ENCODE measurements around the gene PRKCH.

PRKCH gene

GRCh38 chr14:61321385-61322010 lies at the start of gene PRKCH:
Gene PRKCH (plus strand): TSS chr14:61321579. CDS start chr14:61322102, 523 bp downstream.
- peak; percentile 86 for DNase-seq (ENCODE audit: low spot score)

DNA sequence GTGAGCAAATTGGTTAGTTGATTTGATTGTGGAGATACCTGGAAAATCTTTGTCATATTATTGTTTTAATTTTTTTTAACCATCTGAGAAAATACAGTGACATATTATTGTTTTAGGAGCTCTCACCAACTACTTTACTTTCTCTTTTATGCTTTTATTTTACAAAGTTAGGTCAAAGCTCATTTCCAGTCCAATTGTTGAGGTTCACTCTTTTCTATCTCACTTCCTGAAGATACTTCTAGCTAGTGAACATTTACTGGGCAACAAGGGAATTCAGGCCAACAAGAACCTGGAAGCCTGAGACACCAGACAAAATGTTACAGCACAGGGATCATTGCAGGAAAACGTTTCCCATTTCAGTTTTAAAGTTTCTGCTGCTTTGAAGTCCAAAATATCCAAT lies 44.1 kb upstream of the PRKCH start:
- no peak for DNase-seq (ENCODE audit: low spot score)

GRCh38 chr14:61277784-61278183 lies 43.6 kb upstream of the PRKCH start:
- no peak for DNase-seq (ENCODE audit: low spot score)

DNA sequence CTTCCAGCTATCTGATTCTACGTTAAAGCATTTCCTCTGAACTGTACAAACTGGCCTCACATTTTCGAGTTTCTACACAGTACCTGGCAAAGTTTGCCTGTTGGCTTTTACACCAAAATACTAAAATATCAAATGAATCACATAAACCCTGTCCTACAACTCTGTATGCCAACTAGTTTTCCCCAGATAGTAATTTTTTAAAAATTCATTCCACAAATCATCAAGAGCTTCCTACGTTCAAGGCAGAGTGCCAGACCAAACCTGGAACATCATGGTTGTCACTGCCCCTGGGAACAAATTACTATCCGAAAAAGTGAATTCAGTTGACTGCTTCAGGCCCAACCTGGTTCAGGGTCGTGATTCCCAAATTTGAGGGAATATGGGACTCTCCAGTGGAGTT lies 42.3 kb upstream of the PRKCH start:
- no peak for DNase-seq (ENCODE audit: low spot score)

- DNase-seq (ENCODE audit: low spot score), result no peak
Observed at GRCh38 chr14:61280092-61280525, 41.3 kb upstream of the PRKCH start.

DNA sequence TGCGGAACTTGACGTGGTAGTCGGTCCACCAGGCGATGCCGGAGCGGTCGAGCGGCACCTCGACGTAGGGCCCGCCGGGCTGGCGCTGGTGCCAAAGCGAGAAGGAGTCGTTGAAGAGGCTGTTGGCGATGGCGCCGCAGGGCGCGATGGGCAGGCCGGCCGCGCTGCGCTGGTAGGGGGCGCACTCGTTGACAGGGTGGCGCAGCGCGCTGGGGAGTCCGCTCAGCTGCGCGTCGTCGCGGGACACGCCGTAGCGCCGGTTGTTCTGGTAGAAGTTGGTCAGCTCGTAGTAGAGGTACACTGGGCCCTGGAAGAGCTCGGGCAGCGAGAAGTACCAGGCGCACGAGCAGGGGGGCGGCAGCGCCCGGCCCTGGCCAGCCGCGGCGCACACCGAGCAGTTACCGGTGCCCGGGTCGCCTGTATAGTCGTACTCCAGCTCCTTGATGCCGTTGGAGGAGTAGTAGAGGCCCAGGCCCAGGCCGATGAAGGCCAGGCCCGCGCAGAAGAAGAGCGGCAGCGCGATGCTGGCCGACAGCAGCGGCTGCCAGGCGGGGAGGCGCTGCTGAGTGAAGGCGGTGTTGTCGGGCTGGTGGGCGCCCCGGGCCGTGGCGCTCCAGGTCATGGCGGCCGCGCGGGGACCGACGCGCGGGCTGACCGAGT lies 40.7 kb upstream of the PRKCH start:
- DNase-seq (ENCODE audit: low spot score), result peak; percentile 76

GRCh38 chr14:61281186-61281947 lies 40.0 kb upstream of the PRKCH start, which contains the start of gene TMEM30B:
Gene TMEM30B (minus strand): TSS chr14:61281338. CDS start chr14:61281147, 191 bp downstream.
- no peak for DNase-seq (ENCODE audit: low spot score)

GRCh38 chr14:61281948-61282275 lies 39.5 kb upstream of the PRKCH start:
- no peak for DNase-seq (ENCODE audit: low spot score)

GRCh38 chr14:61282746-61283145 lies 38.6 kb upstream of the PRKCH start:
- no peak for DNase-seq (ENCODE audit: low spot score)

DNA sequence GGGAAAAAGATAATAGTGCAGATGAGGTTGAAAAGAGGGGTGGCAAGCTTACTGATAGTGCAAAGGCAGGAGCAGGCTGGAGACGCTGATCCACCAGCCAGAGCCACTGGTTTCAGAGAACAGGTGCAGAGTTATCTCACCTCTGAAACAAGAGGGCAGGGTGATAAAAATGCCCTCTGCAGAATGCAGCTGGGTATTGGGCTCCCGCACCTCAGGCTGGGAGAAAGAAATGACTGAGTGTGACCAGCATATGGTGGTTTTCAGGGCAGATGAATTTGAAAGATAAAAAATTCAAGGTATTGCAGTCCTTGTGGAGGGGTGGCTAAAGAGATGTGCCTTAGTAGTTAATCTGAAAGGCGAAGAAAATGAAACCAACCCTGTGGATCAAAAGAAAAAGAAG lies 37.4 kb upstream of the PRKCH start:
- DNase-seq (ENCODE audit: low spot score), result peak; percentile 36

DNA sequence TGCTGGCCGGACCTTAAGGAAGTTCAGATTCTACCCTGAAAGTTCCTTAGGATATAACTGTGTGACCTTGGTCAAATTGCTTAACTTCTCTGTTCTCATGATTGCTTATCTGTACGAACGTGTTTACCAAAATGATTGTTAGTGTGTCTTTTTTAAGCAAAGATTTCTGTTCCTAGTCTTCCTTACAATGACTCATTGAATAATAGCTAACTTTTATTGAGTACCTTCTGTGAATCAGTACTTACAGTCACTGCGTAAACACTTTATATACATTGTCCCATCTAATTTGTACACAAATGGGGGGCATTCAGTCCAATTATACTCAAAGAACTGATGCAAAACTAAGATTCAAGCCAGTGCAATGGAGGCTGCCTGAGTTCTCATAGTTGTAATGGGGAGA lies 36.0 kb upstream of the PRKCH start:
- no peak for DNase-seq (ENCODE audit: low spot score)

DNA sequence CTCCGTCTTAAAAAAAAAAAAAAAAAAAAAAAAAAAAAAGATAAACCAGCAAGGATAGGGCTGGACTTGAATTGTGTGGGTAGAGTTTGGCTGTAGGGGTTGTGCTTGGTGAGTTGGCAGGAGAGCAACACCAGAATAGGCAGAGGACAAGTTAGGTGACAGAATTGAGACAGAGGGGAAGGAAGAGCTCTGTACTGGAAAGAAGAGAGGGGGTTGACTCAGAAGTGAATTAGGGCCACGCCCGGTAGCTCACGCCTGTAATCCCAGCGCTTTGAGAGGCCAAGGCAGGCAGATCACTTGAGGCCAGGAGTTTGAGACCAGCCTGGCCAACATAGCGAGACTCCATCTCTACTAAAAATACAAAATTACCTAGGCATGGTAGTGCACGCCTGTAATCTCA lies 34.2 kb upstream of the PRKCH start:
- DNase-seq (ENCODE audit: low spot score), result no peak

DNA sequence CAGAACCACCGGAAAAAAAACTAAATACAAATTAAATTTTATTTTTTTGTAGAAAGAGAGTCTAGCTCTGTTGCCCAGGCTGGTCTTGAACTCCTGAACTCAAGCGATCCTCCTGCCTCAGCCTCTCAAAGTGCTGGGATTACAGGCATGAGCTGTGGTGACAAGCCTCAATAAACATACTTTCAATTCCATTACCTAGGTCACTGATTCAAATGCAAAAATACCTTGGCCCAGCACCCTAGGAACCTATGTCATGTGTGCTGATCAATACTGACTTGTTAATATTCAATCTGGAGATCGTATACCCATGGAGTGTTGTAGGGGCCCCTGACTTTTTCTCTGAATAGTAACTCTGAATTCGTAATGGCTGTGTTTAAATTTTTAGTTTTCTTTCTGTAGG lies 33.2 kb upstream of the PRKCH start:
- no peak for DNase-seq (ENCODE audit: low spot score)

GRCh38 chr14:61288720-61289119 lies 32.7 kb upstream of the PRKCH start:
- no peak for DNase-seq (ENCODE audit: low spot score)

DNA sequence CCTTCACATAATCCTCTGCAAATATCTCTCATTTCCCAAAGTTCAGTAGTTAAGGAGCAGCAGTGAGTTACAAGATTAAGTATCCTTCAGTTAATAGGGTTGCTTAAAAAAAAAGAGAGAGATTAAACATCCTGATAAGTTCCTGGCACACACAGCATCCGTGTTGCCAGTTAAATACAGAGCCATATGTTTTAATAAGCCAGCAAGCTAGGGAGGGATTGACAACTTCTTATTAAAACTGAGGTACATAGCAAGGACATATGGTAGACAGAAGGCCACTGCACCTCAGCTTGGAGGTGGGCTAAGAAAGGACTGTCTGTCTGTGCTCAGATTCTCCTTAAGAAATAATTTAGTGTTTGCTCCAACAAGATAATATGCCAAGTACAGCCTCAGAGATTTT lies 30.7 kb upstream of the PRKCH start:
- DNase-seq (ENCODE audit: low spot score), result no peak

- no peak for DNase-seq (ENCODE audit: low spot score)
Observed at GRCh38 chr14:61296151-61296550, 25.2 kb upstream of the PRKCH start.

- DNase-seq (ENCODE audit: low spot score), result peak; percentile 64
Observed at GRCh38 chr14:61296719-61297502, 24.5 kb upstream of the PRKCH start.

DNA sequence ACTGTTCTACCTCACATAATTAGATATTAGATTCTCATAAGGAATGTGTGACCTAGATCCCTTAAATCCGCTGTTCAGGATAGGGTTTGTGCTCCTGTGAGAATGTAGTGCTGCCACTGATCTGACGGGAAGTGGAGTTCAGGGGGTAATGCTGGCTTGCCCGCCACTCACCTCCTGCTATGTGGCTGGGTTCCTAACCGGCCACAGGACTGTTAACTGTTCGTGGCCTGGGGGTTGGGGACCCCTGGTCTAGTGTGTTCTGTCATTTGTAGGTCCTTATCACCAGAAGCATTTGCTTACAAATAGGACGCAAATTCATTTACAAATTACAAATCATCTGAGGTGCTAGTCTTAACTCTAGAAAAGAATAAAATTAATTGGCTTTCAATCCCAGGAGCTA lies 23.8 kb upstream of the PRKCH start:
- no peak for DNase-seq (ENCODE audit: low spot score)

DNA sequence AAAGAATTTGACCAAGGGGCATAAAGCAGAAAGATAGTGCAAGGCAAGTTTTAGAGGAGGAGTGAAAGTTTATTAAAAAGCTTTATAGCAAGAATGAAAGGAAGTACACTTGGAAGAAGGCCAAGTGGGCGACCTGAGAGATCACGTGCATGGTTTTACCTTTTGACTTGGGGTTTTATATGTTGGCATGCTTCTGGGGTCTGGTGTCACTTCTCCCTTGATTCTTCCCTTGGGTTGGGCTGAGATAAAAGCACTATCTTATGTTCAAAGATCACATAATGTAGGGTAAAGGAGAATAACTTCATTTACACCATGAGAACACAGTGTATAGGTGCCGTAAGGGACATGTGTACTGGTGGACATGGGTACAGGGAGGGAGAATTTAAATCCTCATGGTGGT lies 22.6 kb upstream of the PRKCH start:
- no peak for DNase-seq (ENCODE audit: low spot score)

GRCh38 chr14:61300209-61300608 lies 21.2 kb upstream of the PRKCH start:
- DNase-seq (ENCODE audit: low spot score), result no peak

DNA sequence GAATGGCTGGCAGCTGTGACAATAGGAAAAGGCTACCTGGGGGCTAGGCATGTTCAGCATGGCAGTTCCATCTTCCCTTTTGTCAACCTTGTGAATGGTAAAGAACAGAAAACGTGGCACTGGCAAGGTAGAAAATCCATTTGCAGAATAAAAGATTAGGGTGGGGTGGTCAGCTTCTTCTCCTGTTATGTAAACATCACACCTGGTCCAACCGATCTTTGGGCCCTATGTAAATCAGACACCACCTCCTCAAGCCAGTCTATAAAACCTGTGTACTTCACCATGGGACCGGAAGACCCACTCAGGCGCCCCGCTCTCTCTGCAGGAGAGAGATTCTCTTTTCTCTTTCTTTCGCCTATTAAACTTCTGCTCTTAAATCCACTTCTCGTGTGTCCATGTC lies 20.6 kb upstream of the PRKCH start:
- no peak for DNase-seq (ENCODE audit: low spot score)

DNA sequence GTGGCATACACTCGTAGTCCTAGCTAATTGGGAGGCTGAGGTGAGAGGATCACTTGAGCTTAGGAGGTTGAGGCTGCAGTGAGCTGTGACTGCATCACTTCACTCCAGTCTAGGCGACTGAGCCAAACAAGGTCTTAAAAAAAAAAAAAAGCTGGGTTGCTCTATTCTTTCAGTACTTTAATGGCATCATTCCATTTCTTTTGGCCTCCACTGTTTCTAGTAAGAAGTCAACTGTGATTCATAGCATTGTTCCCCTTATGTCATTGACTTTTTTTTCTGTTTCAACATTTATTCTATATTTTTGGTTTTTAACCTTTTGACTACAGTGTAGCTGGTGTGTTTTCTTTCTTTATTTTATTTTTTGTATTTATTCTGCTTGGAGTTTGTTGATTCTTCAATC lies 16.7 kb upstream of the PRKCH start:
- DNase-seq (ENCODE audit: low spot score), result no peak

- DNase-seq (ENCODE audit: low spot score), result no peak
Observed at GRCh38 chr14:61308198-61308597, 13.2 kb upstream of the PRKCH start.
